ENCODE data around the gene KCTD15.

GRCh38 chr19:33862981-33863380 is 66.3 kb downstream of the KCTD15 start:
- TF ChIP-seq, protein P1, sequence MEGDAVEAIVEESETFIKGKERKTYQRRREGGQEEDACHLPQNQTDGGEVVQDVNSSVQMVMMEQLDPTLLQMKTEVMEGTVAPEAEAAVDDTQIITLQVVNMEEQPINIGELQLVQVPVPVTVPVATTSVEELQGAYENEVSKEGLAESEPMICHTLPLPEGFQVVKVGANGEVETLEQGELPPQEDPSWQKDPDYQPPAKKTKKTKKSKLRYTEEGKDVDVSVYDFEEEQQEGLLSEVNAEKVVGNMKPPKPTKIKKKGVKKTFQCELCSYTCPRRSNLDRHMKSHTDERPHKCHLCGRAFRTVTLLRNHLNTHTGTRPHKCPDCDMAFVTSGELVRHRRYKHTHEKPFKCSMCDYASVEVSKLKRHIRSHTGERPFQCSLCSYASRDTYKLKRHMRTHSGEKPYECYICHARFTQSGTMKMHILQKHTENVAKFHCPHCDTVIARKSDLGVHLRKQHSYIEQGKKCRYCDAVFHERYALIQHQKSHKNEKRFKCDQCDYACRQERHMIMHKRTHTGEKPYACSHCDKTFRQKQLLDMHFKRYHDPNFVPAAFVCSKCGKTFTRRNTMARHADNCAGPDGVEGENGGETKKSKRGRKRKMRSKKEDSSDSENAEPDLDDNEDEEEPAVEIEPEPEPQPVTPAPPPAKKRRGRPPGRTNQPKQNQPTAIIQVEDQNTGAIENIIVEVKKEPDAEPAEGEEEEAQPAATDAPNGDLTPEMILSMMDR (IDR thresholded peaks at IDR 0.05; ENCODE audit: borderline replicate concordance, extremely low read depth, low read length, poor library complexity, severe bottlenecking): no peak
- TF ChIP-seq EZH2 (IDR thresholded peaks at IDR 0.05; ENCODE audit: borderline replicate concordance, low read depth, low read length, severe bottlenecking): no peak

Measured in DND-41 (cell line).